OCI-LY3 (cell line): ENCODE results near the gene DHX36.

Experiments
- H2AFZ ChIP-seq: fragments of 200-600, 300-600 bp; shearing (Covaris generic); 2 replicates; pipeline ENCODE4 v1.6.0; 2014; ENCODE audit warnings: antibody characterized with exemption, low read depth, low read length
- H3K27ac ChIP-seq: fragments of 200-600, 300-600 bp; sonication (generic); 2 replicates; pipeline ENCODE4 v1.5.1; 2014; ENCODE audit warnings: mild to moderate bottlenecking, low read length, moderate library complexity, mixed read lengths
- H3K27me3 ChIP-seq: fragments of 200-600, 300-600 bp; sonication (generic); 2 replicates; pipeline ENCODE4 v1.6.1; 2014; ENCODE audit warnings: low read depth, low read length, mixed read lengths
- H3K36me3 ChIP-seq: fragments of 200-600, 300-600 bp; sonication (generic); replicated peaks from 2 replicates; pipeline ENCODE3; 2014; ENCODE audit warnings: low read depth, low read length, mixed read lengths
- H3K4me1 ChIP-seq: fragments of 300-600, 200-600 bp; sonication (generic); 2 replicates; pipeline ENCODE4 v1.6.1; 2014; ENCODE audit warnings: low read length, mixed read lengths
- H3K4me2 ChIP-seq: fragments of 200-600, 300-600 bp; sonication (generic); 2 replicates; pipeline ENCODE4 v1.6.1; 2014; ENCODE audit warnings: low read length, mixed read lengths
- H3K4me3 ChIP-seq: fragments of 300-600, 200-600 bp; sonication (generic); 2 replicates; pipeline ENCODE4 v1.5.1; 2014; ENCODE audit warnings: antibody characterized with exemption, mild to moderate bottlenecking, low read length, moderate library complexity
- H3K79me2 ChIP-seq: fragments of 300-600, 200-600 bp; shearing (Covaris generic); 2 replicates; pipeline ENCODE4 v1.6.1; 2014; ENCODE audit warnings: mild to moderate bottlenecking, low read length, mixed read lengths
- H3K9ac ChIP-seq: fragments of 300-600, 200-600 bp; shearing (Covaris generic); 2 replicates; pipeline ENCODE4 v1.6.0; 2014; ENCODE audit warnings: mild to moderate bottlenecking, low read length, moderate library complexity
- H3K9me3 ChIP-seq: fragments of 200-600, 300-600 bp; shearing (Covaris generic); 2 replicates; pipeline ENCODE4 v1.6.1; 2014; ENCODE audit warnings: low read length, mixed read lengths; ENCODE audit not compliant: insufficient read depth
- H4K20me1 ChIP-seq: fragments of 200-600, 300-600 bp; sonication (generic); 2 replicates; pipeline ENCODE4 v1.6.1; 2016; ENCODE audit warnings: low read length, mixed read lengths; ENCODE audit not compliant: insufficient read depth
- EZH2phosphoT487 ChIP-seq: fragments of 200-600 bp; shearing (Covaris generic); IDR thresholded peaks from 2 replicates; pipeline ENCODE4 v1.6.1; 2018; ENCODE audit warnings: antibody characterized with exemption, mixed run types, low read depth
- TF ChIP-seq, protein P1 (sequence below): fragments of 200-600, 300-600 bp; sonication (generic); IDR thresholded peaks from 2 replicates; pipeline ENCODE4 v1.5.1; 2014; ENCODE audit warnings: antibody characterized with exemption, low read length, low read depth

The DHX36 gene

DNA sequence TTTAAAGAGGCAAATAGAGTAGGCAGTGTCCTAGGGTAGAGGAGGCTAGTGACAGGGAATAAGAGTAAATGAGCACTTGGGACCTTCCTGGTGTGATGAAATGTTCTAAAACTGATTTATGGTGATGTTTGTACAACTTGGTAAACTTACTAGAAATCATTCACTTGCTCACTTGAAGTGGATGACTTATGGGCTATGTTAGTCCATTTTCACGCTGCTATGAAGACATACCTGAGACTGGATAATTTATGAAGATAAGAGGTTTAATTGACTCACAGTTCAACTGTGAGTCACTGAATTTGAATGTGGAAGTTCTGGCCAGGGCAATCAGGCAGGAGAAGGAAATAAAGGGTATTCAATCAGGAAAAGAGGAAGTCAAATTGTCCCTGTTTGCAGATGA lies 31.7 kb upstream of the DHX36 start:
- no peak for TF ChIP-seq EZH2phosphoT487
- TF ChIP-seq, protein P1, sequence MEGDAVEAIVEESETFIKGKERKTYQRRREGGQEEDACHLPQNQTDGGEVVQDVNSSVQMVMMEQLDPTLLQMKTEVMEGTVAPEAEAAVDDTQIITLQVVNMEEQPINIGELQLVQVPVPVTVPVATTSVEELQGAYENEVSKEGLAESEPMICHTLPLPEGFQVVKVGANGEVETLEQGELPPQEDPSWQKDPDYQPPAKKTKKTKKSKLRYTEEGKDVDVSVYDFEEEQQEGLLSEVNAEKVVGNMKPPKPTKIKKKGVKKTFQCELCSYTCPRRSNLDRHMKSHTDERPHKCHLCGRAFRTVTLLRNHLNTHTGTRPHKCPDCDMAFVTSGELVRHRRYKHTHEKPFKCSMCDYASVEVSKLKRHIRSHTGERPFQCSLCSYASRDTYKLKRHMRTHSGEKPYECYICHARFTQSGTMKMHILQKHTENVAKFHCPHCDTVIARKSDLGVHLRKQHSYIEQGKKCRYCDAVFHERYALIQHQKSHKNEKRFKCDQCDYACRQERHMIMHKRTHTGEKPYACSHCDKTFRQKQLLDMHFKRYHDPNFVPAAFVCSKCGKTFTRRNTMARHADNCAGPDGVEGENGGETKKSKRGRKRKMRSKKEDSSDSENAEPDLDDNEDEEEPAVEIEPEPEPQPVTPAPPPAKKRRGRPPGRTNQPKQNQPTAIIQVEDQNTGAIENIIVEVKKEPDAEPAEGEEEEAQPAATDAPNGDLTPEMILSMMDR = no peak
- no peaks in the 10 kb centered on the region for H3K36me3 ChIP-seq
- no peaks in the 10 kb centered on the region for H3K4me1 ChIP-seq
- H3K4me2 ChIP-seq = no peak overlapping the region
- no peaks in the 10 kb centered on the region for H3K9me3 ChIP-seq
- H4K20me1 ChIP-seq = no peaks in the 10 kb centered on the region
- no peaks in the 10 kb centered on the region for H3K79me2 ChIP-seq
- H3K27ac ChIP-seq = no peak overlapping the region
- no peak overlapping the region for H3K9ac ChIP-seq
- H2AFZ ChIP-seq = no peak overlapping the region
- no peaks in the 10 kb centered on the region for H3K27me3 ChIP-seq
- no peak overlapping the region for H3K4me3 ChIP-seq

DNA sequence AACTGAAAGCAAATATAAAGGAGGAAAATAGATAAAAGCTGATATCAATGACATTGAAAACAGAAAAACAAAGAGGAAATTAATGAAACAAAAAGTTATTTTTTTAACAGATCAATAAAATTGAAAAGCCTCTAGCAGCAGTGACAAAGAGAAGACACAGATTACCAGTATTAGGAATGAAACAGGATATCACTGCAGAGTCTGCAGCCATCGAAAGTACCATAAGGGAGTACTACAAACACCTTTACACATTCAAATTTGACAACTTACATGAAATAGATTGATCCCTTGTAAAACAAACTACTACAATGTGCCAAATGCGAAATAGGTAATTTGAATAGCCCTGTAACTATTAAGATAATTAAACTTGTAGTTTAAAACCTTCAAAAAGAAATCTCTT lies 24.9 kb upstream of the DHX36 start:
- Histone ChIP-seq H3K36me3 (no peaks in the 10 kb centered on the region), H3K79me2 (no peaks in the 10 kb centered on the region), H3K27ac (no peak overlapping the region), H3K4me1 (no peaks in the 10 kb centered on the region), H4K20me1 (no peaks in the 10 kb centered on the region), H3K9ac (no peak overlapping the region), H3K27me3 (no peaks in the 10 kb centered on the region), H3K4me3 (no peak overlapping the region), H3K9me3 (no peaks in the 10 kb centered on the region), H3K4me2 (no peak overlapping the region), H2AFZ (no peak overlapping the region)
- TF ChIP-seq, protein P1 = no peak
- TF ChIP-seq EZH2phosphoT487 = no peak

DNA sequence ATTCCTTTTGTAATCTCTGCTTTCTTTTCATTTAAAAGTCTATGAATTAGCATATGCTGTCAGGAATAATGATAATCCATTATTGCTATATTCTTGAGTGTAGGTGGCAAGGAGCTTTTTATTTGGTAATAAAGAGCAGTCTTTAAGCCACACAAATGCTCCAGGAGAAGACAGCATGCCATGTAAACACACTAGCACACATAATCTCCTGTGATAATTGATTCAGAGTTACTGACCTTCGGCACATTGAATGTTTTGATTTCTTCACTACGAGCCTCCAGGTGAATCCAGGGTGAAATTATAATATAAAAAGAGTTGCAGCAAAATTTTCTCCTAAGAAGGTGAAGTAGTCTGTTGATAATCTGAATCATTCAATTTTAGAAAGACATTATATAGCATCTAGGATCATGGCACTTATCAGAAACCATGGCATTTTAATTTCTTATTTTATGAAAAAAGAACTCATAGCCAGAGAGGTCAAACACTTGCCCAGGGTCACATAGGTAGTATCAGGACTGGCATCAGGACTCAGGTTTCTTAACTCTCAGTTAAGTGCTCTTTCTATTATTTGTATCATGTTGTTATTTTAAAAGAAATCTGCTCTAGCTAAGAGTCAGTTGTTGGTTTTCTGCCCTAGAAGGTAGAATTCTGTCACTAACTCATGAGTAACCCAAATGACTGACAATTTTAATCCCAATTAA lies 21.3 kb upstream of the DHX36 start:
- Histone ChIP-seq H3K9me3 (no peaks in the 10 kb centered on the region), H4K20me1 (no peaks in the 10 kb centered on the region), H3K79me2 (no peaks in the 10 kb centered on the region), H3K27ac (no peak overlapping the region), H3K4me1 (no peaks in the 10 kb centered on the region), H3K27me3 (no peaks in the 10 kb centered on the region), H3K4me3 (no peak overlapping the region), H2AFZ (no peak overlapping the region), H3K9ac (no peak overlapping the region), H3K36me3 (no peaks in the 10 kb centered on the region), H3K4me2 (no peak overlapping the region)
- TF ChIP-seq EZH2phosphoT487 = no peak
- TF ChIP-seq, protein P1 = no peak

DNA sequence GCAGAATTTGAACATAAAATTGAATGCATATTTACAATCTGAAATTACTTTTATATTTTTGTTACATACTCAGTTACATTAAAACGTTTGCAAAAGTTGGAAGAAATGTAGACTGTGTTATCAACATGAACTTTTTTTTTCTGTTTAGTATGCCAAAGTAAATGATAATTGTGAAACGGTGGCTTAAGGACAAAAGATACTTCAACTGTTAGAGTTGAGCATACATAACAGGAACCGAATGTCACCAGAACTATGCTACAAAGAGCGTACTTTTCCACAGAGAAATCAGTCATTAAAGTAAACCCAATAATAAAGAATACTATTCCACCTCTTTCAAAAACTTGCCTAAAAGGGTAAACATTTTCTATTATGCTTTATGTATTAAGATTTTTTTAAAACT lies 14.3 kb upstream of the DHX36 start:
- no peak overlapping the region for H3K4me2 ChIP-seq
- H4K20me1 ChIP-seq = no peaks in the 10 kb centered on the region
- H3K79me2 ChIP-seq = no peaks in the 10 kb centered on the region
- 0 out of 2 replicates have a peak, but pooled peaks cover 3% of the 10 kb centered on the region for H3K27me3 ChIP-seq
- H3K9me3 ChIP-seq = no peaks in the 10 kb centered on the region
- H3K4me3 ChIP-seq = no peak overlapping the region
- H3K36me3 ChIP-seq = no peaks in the 10 kb centered on the region
- H3K4me1 ChIP-seq = no peaks in the 10 kb centered on the region
- H3K9ac ChIP-seq = no peak overlapping the region
- TF ChIP-seq, protein P1 = no peak
- TF ChIP-seq EZH2phosphoT487 = no peak
- H2AFZ ChIP-seq = no peak overlapping the region
- H3K27ac ChIP-seq = no peak overlapping the region
